ENCODE measurements around the gene MEPCE. TPM values are rescaled to one million over a fixed set of nuclear protein-coding genes. Genes with fewer than 3 reads are reported as not detected.

MEPCE gene
- total RNA-seq, 2 experiments from 2014 or later = 44.2 to 65.6 TPM

- H2AFZ ChIP-seq (ENCODE audit: low read length) = no peak overlapping the region
- peaks cover 22% of the 10 kb centered on the region for H3K4me1 ChIP-seq (ENCODE audit: insufficient read depth, low read length, poor library complexity, severe bottlenecking)
- H4K20me1 ChIP-seq (ENCODE audit: insufficient read depth, low read length) = no peaks in the 10 kb centered on the region
- POLR2A ChIA-PET = interaction anchor here (0.6 to 1.1 kb wide), 2 partner anchors 39 to 165 kb away, joined by 3 to 4 read pairs; partner anchors contain the start of gene ZCWPW1
- no peak overlapping the region for H3K4me2 ChIP-seq (ENCODE audit: low read length)
- H3K9me3 ChIP-seq (ENCODE audit: low read length) = no peaks in the 10 kb centered on the region
- CTCF ChIA-PET (ENCODE audit: unreplicated experiment) = no interaction called here
- H3K79me2 ChIP-seq (ENCODE audit: insufficient read depth, low read depth, low read length) = no peaks in the 10 kb centered on the region
- no peaks in the 10 kb centered on the region for H3K36me3 ChIP-seq (ENCODE audit: insufficient read depth, low read length)
- H3K27ac ChIP-seq (ENCODE audit: low read depth, low read length, poor library complexity, severe bottlenecking) = no peak overlapping the region
- DNase-seq (ENCODE audit: low spot score) = no peak
- H3K4me3 ChIP-seq (ENCODE audit: low read depth, low read length, poor library complexity, severe bottlenecking) = no peak overlapping the region
- BruUV-seq (replicated peaks) = no TSS peak
- no peaks in the 10 kb centered on the region for H3K9me2 ChIP-seq (ENCODE audit: insufficient read depth, low read length)
- intact Hi-C loops (cut with micrococcal nuclease; ENCODE audit: unreplicated experiment) = no loop called here
- TF ChIP-seq, protein P1, sequence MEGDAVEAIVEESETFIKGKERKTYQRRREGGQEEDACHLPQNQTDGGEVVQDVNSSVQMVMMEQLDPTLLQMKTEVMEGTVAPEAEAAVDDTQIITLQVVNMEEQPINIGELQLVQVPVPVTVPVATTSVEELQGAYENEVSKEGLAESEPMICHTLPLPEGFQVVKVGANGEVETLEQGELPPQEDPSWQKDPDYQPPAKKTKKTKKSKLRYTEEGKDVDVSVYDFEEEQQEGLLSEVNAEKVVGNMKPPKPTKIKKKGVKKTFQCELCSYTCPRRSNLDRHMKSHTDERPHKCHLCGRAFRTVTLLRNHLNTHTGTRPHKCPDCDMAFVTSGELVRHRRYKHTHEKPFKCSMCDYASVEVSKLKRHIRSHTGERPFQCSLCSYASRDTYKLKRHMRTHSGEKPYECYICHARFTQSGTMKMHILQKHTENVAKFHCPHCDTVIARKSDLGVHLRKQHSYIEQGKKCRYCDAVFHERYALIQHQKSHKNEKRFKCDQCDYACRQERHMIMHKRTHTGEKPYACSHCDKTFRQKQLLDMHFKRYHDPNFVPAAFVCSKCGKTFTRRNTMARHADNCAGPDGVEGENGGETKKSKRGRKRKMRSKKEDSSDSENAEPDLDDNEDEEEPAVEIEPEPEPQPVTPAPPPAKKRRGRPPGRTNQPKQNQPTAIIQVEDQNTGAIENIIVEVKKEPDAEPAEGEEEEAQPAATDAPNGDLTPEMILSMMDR (conservative IDR thresholded peaks at IDR 0.05; ENCODE audit: low read length) = no peak
- no peak for TF ChIP-seq EZH2phosphoT487 (IDR thresholded peaks at IDR 0.05; ENCODE audit: borderline replicate concordance, low read depth, low read length)
These were observed 40.1 kb upstream of the MEPCE start for GRCh38 chr7:100389437-100390088.

DNA sequence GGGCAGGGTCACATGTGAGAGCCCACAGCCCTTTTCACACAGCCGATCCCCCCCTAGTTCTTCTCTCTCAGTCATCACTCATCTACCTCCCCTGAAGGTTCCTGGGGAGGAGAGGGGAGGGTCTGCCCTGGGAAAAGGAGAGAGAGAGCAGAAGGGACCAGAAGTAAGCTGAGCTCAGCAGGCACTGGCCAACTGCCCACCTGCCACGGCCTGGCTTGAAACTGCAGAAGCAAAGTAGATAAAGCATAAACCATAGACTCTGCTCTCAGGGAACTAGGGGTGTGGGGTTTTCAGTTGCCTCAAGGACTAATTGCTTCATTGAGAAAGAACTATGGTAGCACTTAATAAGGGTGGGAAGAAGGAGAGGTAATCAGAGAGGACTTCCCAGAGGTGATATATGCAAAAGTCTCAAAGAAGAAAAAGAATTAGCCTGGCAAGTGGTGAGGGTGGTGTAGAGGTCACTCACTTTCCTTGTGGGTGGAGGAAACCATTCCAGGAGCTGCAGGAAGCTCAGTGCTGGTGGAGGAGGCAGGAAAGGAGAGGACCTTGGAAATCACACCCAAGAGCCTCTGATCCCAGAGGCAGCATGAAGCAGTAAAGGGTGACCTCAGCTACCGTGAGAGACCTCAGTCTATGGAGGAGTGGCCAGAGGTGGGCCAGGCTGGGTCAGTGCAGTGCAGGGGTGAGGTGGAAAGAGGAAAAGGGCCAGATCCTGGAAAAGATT, 39.2 kb upstream of the MEPCE start:
- Histone ChIP-seq H3K79me2 (ENCODE audit: insufficient read depth, low read depth, low read length) (no peaks in the 10 kb centered on the region), H3K27ac (ENCODE audit: low read depth, low read length, poor library complexity, severe bottlenecking) (no peak overlapping the region), H4K20me1 (ENCODE audit: insufficient read depth, low read length) (no peaks in the 10 kb centered on the region), H3K9me2 (ENCODE audit: insufficient read depth, low read length) (no peaks in the 10 kb centered on the region), H2AFZ (ENCODE audit: low read length) (no peak overlapping the region), H3K36me3 (ENCODE audit: insufficient read depth, low read length) (no peaks in the 10 kb centered on the region), H3K9me3 (ENCODE audit: low read length) (no peaks in the 10 kb centered on the region), H3K4me3 (ENCODE audit: low read depth, low read length, poor library complexity, severe bottlenecking) (no peak overlapping the region), H3K4me1 (ENCODE audit: insufficient read depth, low read length, poor library complexity, severe bottlenecking) (peaks cover 16% of the 10 kb centered on the region), H3K4me2 (ENCODE audit: low read length) (no peak overlapping the region)
- POLR2A ChIA-PET = interaction anchor here (1.1 kb wide), 1 partner anchor 38 kb away, joined by 3 read pairs; the partner anchor contains the start of gene ZCWPW1
- DNase-seq (ENCODE audit: low spot score) = no peak
- no TSS peak for BruUV-seq (replicated peaks)
- CTCF ChIA-PET (ENCODE audit: unreplicated experiment) = interaction anchor here (0.6 kb wide), 1 partner anchor 136 kb away, joined by 5 read pairs; no protein-coding TSS in a partner anchor
- intact Hi-C loops (cut with micrococcal nuclease; ENCODE audit: unreplicated experiment) = no loop called here
- TF ChIP-seq EZH2phosphoT487 (IDR thresholded peaks at IDR 0.05; ENCODE audit: borderline replicate concordance, low read depth, low read length) = no peak
- TF ChIP-seq, protein P1 (conservative IDR thresholded peaks at IDR 0.05; ENCODE audit: low read length) = no peak

Measured in OCI-LY7 (cell line).